ENCODE data around the gene ENOX1. TPM values are rescaled to one million over a fixed set of nuclear protein-coding genes. Genes with fewer than 3 reads are reported as not detected.

Gene ENOX1
- polyA plus RNA-seq, 3 donors: 0.04 TPM; not detected in 2

- intact Hi-C loops (cut with micrococcal nuclease): no loop called here
- no peaks in the 10 kb centered on the region for H3K79me2 ChIP-seq (ENCODE audit: insufficient read depth, low read length)
Observed at GRCh38 chr13:43478902-43479301, 307.9 kb downstream of the ENOX1 start.

GRCh38 chr13:43478211-43478610 is 308.6 kb downstream of the ENOX1 start:
- Histone ChIP-seq H3K36me3 (replicated peaks in 1 of 2; ENCODE audit: control insufficient read depth in 1 of 2, insufficient read depth in 2 of 2, low read length in 2 of 2) (no peaks in the 10 kb centered on the region), H3K4me1 (ENCODE audit: control insufficient read depth in 1 of 2, insufficient read depth in 2 of 2, low read length in 2 of 2) (peaks cover 2 to 10% of the 10 kb centered on the region in 2 donors), H3K9ac (ENCODE audit: insufficient read depth, low read length, poor library complexity, severe bottlenecking) (no peak overlapping the region), H3K9me3 (replicated peaks in 1 of 2; ENCODE audit: control insufficient read depth in 1 of 2, insufficient read depth in 1 of 2, low read length in 2 of 2) (no peaks in the 10 kb centered on the region), H3K79me2 (ENCODE audit: insufficient read depth, low read length) (no peaks in the 10 kb centered on the region), H3K4me2 (replicated peaks; ENCODE audit: extremely low read depth, low read length, poor library complexity, severe bottlenecking) (no peak overlapping the region), H3K4me3 (replicated peaks in 1 of 3; ENCODE audit: low read depth in 2 of 3, low read length in 3 of 3) (no peak overlapping the region), H3K27ac (ENCODE audit: low read depth in 1 of 2, low read length in 2 of 2) (no peak overlapping the region), H3K27me3 (ENCODE audit: control insufficient read depth in 2 of 2, insufficient read depth in 2 of 2, low read length in 2 of 2) (no peaks in the 10 kb centered on the region), H2AFZ (ENCODE audit: insufficient read depth, low read depth, low read length, poor library complexity, severe bottlenecking) (no peak overlapping the region), H4K20me1 (ENCODE audit: insufficient read depth, low read length) (no peaks in the 10 kb centered on the region)
- no peak overlapping the region for H3K27ac Mint-ChIP-seq
- no CpG with 5 or more reads among the region's 4 CpGs for whole genome bisulfite sequencing (ENCODE audit: insufficient coverage)
- H3K4me1 Mint-ChIP-seq: peaks cover 31% of the 10 kb centered on the region
- no peak for DNase-seq
- H3K36me3 Mint-ChIP-seq: no peaks in the 10 kb centered on the region
- TF ChIP-seq CTCF (IDR thresholded peaks at IDR 0.05): no peak
- intact Hi-C loops (cut with micrococcal nuclease): no loop called here
- H3K27me3 Mint-ChIP-seq (ENCODE audit: low read depth in 3 of 3): no peaks in the 10 kb centered on the region
- no peak overlapping the region for H3K4me3 Mint-ChIP-seq
- H3K9me3 Mint-ChIP-seq: peaks cover 0 to 2% (median 0%) of the 10 kb centered on the region in 7 donors

More at GRCh38 chr13:43478902-43479301, 307.9 kb downstream of the ENOX1 start:
- Histone ChIP-seq H3K4me3 (replicated peaks in 1 of 3; ENCODE audit: low read depth in 2 of 3, low read length in 3 of 3) (no peak overlapping the region), H3K36me3 (replicated peaks in 1 of 2; ENCODE audit: control insufficient read depth in 1 of 2, insufficient read depth in 2 of 2, low read length in 2 of 2) (no peaks in the 10 kb centered on the region), H3K27me3 (ENCODE audit: control insufficient read depth in 2 of 2, insufficient read depth in 2 of 2, low read length in 2 of 2) (no peaks in the 10 kb centered on the region), H3K9me3 (replicated peaks in 1 of 2; ENCODE audit: control insufficient read depth in 1 of 2, insufficient read depth in 1 of 2, low read length in 2 of 2) (no peaks in the 10 kb centered on the region), H3K9ac (ENCODE audit: insufficient read depth, low read length, poor library complexity, severe bottlenecking) (no peak overlapping the region), H3K27ac (ENCODE audit: low read depth in 1 of 2, low read length in 2 of 2) (no peak overlapping the region), H3K4me2 (replicated peaks; ENCODE audit: extremely low read depth, low read length, poor library complexity, severe bottlenecking) (no peak overlapping the region), H3K4me1 (ENCODE audit: control insufficient read depth in 1 of 2, insufficient read depth in 2 of 2, low read length in 2 of 2) (peaks cover 2 to 10% of the 10 kb centered on the region in 2 donors), H4K20me1 (ENCODE audit: insufficient read depth, low read length) (no peaks in the 10 kb centered on the region), H2AFZ (ENCODE audit: insufficient read depth, low read depth, low read length, poor library complexity, severe bottlenecking) (no peak overlapping the region)
- H3K4me3 Mint-ChIP-seq: no peak overlapping the region
- no peak for TF ChIP-seq CTCF (IDR thresholded peaks at IDR 0.05)
- H3K4me1 Mint-ChIP-seq: peaks cover 25% of the 10 kb centered on the region
- no CpG with 5 or more reads among the region's 4 CpGs for WGBS (ENCODE audit: insufficient coverage)
- no peak for DNase-seq
- H3K27ac Mint-ChIP-seq: no peak overlapping the region
- H3K9me3 Mint-ChIP-seq: peaks cover 0 to 2% (median 0%) of the 10 kb centered on the region in 7 donors
- no peaks in the 10 kb centered on the region for H3K36me3 Mint-ChIP-seq
- no peaks in the 10 kb centered on the region for H3K27me3 Mint-ChIP-seq (ENCODE audit: low read depth in 3 of 3)
